Tracheal epithelial cell (primary cell): ENCODE results near the gene TAAR9. TPM values are rescaled to one million over a fixed set of nuclear protein-coding genes. Genes with fewer than 3 reads are reported as not detected.

Experiments
- total RNA-seq: library from RNA; depleted of rRNA; stranded (reverse); fragments of >200 nt; gene quantifications from 2 replicates; pipeline ENCODE4 v1.2.1, GENCODE V29; 2014

Gene TAAR9
- total RNA-seq: not detected in 2 replicates

GRCh38 chr6:132537977-132538376 is at the start of gene TAAR9:
TSS of gene TAAR9 (plus strand) at chr6:132538277. CDS start at chr6:132538290, 13 bp downstream.

GRCh38 chr6:132512638-132513632 is 25.1 kb upstream of the TAAR9 start, which contains the start of gene STX7:
TSS of gene STX7 (minus strand) at chr6:132513116. CDS start at chr6:132503530, 9,586 bp downstream.

GRCh38 chr6:132552372-132552771 is 14.3 kb downstream of the TAAR9 start, which contains the start of gene TAAR8:
TSS of gene TAAR8 (plus strand) at chr6:132552672. CDS start at chr6:132552693, 21 bp downstream.

GRCh38 chr6:132570221-132570777 is 32.2 kb downstream of the TAAR9 start, which contains the start of gene TAAR6:
TSS of gene TAAR6 (plus strand) at chr6:132570322. CDS start at chr6:132570322, 0 bp downstream.

Other genes with a start within 250 kb of the TAAR9 start
- gene MOXD1, start 136.8 kb upstream of the TAAR9 start, total RNA-seq: under 0.01 and 11.3 TPM in 2 replicates
- gene STX7, start 25.2 kb upstream of the TAAR9 start, total RNA-seq: 20.0 and 34.7 TPM in 2 replicates
- not detected in 2 replicates for gene TAAR8, start 14.4 kb downstream of the TAAR9 start, total RNA-seq
- gene TAAR6, start 32.0 kb downstream of the TAAR9 start, total RNA-seq: not detected in 2 replicates
- gene TAAR5, start 51.5 kb downstream of the TAAR9 start, total RNA-seq: not detected in 2 replicates
- not detected in 2 replicates for gene TAAR2, start 86.0 kb downstream of the TAAR9 start, total RNA-seq
- not detected in 2 replicates for gene TAAR1, start 120.9 kb downstream of the TAAR9 start, total RNA-seq
- gene VNN1, start 175.8 kb downstream of the TAAR9 start, total RNA-seq: 1.2 TPM in 1 of 2 replicates, not detected in the other
- gene VNN2, start 219.6 kb downstream of the TAAR9 start, total RNA-seq: 0.72 TPM in 1 of 2 replicates, not detected in the other